GM21737 (cell line): Measurements from ENCODE around the gene TMEM237.
A peak's percentile ranks its signal among the peaks of the same experiment; 100 is the strongest.

Experiments used
- ATAC-seq: cut with Tn5 transposase; IDR thresholded peaks from one replicate; pipeline ENCODE4 v1.9.1; 2021; ENCODE audit warnings: mild to moderate bottlenecking, moderate library complexity; ENCODE audit not compliant: unreplicated experiment

TMEM237 gene

GRCh38 chr2:201642579-201643215, 606 bp downstream of the TMEM237 start:
- peak; percentile 85 for ATAC-seq

- ATAC-seq: peak; percentile 39
Observed at GRCh38 chr2:201642086-201642578, 1.2 kb downstream of the TMEM237 start.

- ATAC-seq: no peak
Observed at GRCh38 chr2:201639205-201639604, 4.1 kb downstream of the TMEM237 start.

GRCh38 chr2:201638326-201638725, 5.0 kb downstream of the TMEM237 start:
- no peak for ATAC-seq

- no peak for ATAC-seq
Observed at GRCh38 chr2:201633661-201634249, 9.5 kb downstream of the TMEM237 start.

- ATAC-seq: no peak
Observed at GRCh38 chr2:201631041-201631440, 12.3 kb downstream of the TMEM237 start.

GRCh38 chr2:201630577-201630976, 12.7 kb downstream of the TMEM237 start:
- no peak for ATAC-seq

- no peak for ATAC-seq
Observed at GRCh38 chr2:201628545-201628944, 14.8 kb downstream of the TMEM237 start.

GRCh38 chr2:201622306-201622970, 20.9 kb downstream of the TMEM237 start:
- ATAC-seq: no peak

GRCh38 chr2:201621293-201621999, 21.9 kb downstream of the TMEM237 start:
- no peak for ATAC-seq

GRCh38 chr2:201618744-201619662, 24.3 kb downstream of the TMEM237 start:
- ATAC-seq: no peak

- no peak for ATAC-seq
Observed at GRCh38 chr2:201608021-201608420, 35.3 kb downstream of the TMEM237 start.

- no peak for ATAC-seq
Observed at GRCh38 chr2:201607568-201607967, 35.7 kb downstream of the TMEM237 start.

GRCh38 chr2:201600906-201601305, 42.4 kb downstream of the TMEM237 start:
- ATAC-seq: no peak

GRCh38 chr2:201597397-201597796, 45.9 kb downstream of the TMEM237 start:
- ATAC-seq: no peak

- no peak for ATAC-seq
Observed at GRCh38 chr2:201580486-201580885, 62.8 kb downstream of the TMEM237 start.

GRCh38 chr2:201579536-201579935, 63.8 kb downstream of the TMEM237 start:
- ATAC-seq: no peak

GRCh38 chr2:201575971-201576370, 67.3 kb downstream of the TMEM237 start:
- no peak for ATAC-seq

GRCh38 chr2:201574766-201575165, 68.5 kb downstream of the TMEM237 start:
- ATAC-seq: no peak

- ATAC-seq: no peak
Observed at GRCh38 chr2:201572846-201573508, 70.3 kb downstream of the TMEM237 start.
